ENCODE measurements around the gene POLD3.
"Not testable (repeated sequence)": the region's sequence is repeated elsewhere in the genome, so short reads cannot be mapped to it uniquely, and the experiment has no call there.

POLD3 gene

DNA sequence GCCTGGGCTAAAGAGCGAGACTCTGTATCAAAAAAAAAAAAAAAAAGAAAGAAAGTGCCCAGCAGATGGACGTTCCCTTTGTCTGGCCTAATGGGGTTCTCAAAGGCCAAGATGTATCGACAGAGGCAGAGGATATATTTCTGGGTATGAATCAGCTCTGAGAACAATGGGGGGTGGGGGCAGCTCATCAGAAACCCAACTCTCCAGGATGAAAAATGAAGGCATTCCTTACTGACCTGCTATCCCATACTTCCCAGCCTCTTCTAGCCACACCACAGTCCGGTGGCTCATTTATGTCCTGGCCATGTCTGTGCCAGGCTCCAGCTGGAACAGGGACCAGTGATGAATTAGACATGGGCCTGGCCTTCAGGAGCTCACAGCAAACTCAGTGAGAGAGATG, 15.2 kb upstream of the POLD3 start:
- H3K9me3 ChIP-seq (ENCODE audit: low read depth, low read length), result no peaks in the 10 kb centered on the region
- DNase-seq (ENCODE audit: low read depth, low spot score), result no peak
- no peak overlapping the region for H3K27ac ChIP-seq
- no peak overlapping the region for H3K4me3 ChIP-seq
- TF ChIP-seq FOXP2 (optimal IDR thresholded peaks at IDR 0.05; ENCODE audit: control extremely low read depth, extremely low read length, insufficient read depth) (no peak), EZH2 (IDR thresholded peaks at IDR 0.05) (no peak), POLR2AphosphoS5 (IDR thresholded peaks at IDR 0.05; ENCODE audit: borderline replicate concordance, low read depth, low read length) (no peak)
- no peak overlapping the region for H3K9ac ChIP-seq (ENCODE audit: insufficient read length)
- H3K36me3 ChIP-seq (ENCODE audit: insufficient read depth, low read length), result no peaks in the 10 kb centered on the region

DNA sequence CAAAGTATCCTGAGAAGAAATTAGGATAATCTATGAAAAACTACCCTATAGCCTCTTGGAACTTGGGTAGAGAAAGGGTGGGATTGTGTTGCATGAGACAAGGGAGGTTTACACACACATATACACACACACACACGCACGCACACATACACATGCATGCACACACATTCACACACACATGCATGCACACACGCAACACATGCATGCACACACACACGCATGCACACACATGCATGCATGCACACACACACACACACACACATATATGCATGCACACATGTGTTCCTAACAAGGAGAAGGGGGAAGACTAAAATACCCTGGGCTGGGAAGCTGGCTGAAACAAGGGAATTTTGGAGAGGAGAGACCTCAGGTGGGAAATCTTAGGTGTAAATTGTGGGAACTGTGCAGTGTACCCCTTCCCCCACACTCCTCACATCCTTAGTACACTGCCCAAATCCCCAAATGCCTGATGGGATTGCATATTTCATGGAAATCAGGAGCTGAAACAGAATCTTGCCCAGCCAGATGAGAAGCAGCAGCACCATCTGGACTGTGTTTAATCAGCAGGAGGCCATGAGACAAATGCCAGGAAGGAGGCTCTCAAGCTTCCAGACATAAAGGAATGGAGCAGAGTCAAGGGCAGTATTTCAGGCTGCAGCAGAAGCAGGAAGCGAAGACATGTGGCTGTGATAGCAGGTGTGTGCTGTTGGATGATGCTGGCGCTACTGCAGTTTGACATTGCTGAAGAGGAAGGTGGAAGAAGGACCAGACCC, 14.6 kb upstream of the POLD3 start:
- no peak overlapping the region for H3K4me3 ChIP-seq
- H3K9me3 ChIP-seq (ENCODE audit: low read depth, low read length), result no peaks in the 10 kb centered on the region
- no peak for DNase-seq (ENCODE audit: low read depth, low spot score)
- no peak for TF ChIP-seq EZH2 (IDR thresholded peaks at IDR 0.05)
- TF ChIP-seq POLR2AphosphoS5 (IDR thresholded peaks at IDR 0.05; ENCODE audit: borderline replicate concordance, low read depth, low read length), result no peak
- TF ChIP-seq FOXP2 (optimal IDR thresholded peaks at IDR 0.05; ENCODE audit: control extremely low read depth, extremely low read length, insufficient read depth), result no peak
- H3K36me3 ChIP-seq (ENCODE audit: insufficient read depth, low read length), result no peaks in the 10 kb centered on the region
- H3K27ac ChIP-seq, result no peak overlapping the region
- no peak overlapping the region for H3K9ac ChIP-seq (ENCODE audit: insufficient read length)

DNA sequence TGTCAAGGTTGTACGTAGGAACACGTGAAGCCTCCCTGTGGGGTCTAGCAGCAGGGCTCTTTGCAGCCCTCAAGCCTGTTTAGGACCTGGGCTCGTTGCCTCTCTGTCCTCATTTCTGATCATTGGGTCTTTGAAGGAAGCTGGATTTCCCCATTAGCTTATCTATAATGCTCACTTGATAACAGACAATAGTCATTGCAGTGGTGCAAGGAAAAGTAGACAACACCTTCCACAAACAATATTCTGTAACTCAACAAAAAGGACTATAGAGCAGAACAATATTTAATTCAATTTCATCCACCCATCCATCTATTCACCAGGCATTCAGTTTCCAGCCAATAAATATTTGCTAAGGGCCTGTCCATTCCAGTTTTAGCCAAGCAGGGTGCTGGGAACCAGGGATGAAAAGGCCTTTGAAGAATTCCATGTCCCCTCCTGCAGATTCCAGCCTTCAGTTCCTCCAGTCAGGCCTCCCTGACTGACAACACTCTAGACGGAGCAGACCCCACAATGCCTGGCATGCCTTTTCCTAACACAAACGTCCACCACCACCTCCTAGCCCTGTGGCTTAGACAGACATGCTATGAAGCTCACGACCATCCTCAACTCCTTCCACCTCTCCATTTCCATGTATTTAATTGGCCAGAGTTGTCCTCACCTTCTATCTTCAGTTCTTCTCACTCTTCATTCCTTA, 12.7 kb upstream of the POLD3 start:
- no peak for DNase-seq (ENCODE audit: low read depth, low spot score)
- H3K36me3 ChIP-seq (ENCODE audit: insufficient read depth, low read length), result no peaks in the 10 kb centered on the region
- TF ChIP-seq POLR2AphosphoS5 (IDR thresholded peaks at IDR 0.05; ENCODE audit: borderline replicate concordance, low read depth, low read length), result no peak
- no peak for TF ChIP-seq EZH2 (IDR thresholded peaks at IDR 0.05)
- no peak for TF ChIP-seq FOXP2 (optimal IDR thresholded peaks at IDR 0.05; ENCODE audit: control extremely low read depth, extremely low read length, insufficient read depth)
- H3K4me3 ChIP-seq, result no peak overlapping the region
- no peaks in the 10 kb centered on the region for H3K9me3 ChIP-seq (ENCODE audit: low read depth, low read length)
- no peak overlapping the region for H3K9ac ChIP-seq (ENCODE audit: insufficient read length)
- H3K27ac ChIP-seq, result no peak overlapping the region

DNA sequence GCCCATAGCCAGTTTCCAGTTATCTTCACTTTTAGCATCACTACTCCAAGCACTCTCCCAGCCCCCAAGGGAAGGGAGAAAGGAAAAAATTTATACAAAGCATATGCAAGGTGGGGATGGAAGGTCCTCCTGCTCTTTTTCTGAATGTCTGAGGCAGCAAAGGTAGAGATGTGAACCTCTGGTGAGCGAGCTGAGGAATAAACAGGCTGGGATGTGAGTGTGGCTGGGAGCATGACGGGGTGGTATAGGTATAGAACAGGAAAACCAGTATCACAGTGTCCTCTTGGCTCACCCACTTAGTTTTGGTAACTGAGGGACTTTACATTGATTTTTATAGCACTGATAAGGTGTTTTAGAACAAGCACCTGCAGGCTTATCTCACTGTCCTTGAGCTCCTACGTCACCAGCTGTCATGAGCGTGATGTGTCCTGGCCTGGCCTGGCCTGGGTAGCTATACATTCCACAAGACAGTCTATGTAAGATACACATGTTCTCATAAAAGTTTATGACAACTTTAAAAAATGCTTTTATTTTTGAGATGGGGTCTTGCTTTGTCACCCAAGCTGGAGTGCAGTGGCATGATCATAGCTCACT, 10.3 kb upstream of the POLD3 start:
- no peak for DNase-seq (ENCODE audit: low read depth, low spot score)

DNA sequence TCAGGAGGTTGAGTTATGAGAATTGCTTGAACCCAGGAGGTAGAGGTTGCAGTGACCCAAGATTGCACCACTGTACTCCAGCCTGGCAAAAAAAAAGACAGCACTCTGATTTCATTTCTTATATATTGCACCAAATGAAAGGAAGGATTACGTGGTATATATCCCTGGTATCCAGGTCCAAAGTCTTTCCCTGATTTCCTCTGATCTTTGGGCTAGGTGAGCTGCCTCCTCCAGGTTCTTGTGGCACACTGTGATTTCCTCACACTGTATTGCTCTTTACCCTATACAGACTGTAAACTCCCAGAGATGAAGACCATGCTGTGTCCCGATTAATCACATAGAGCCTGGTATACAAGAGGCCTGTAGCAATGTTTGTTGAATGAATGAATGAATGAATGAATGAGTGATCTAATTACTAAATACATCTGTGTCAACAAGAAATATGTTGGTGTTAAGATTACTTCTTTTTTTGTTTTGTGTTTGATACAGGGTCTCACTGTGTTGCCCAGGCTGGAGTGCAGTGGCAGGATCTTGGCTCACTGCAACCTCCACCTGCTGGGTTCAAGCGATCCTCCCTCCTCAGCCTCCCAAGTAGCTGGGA, 9.3 kb upstream of the POLD3 start:
- Histone ChIP-seq H3K9ac (ENCODE audit: insufficient read length) (no peak overlapping the region), H3K36me3 (ENCODE audit: insufficient read depth, low read length) (no peaks in the 10 kb centered on the region), H3K9me3 (ENCODE audit: low read depth, low read length) (no peaks in the 10 kb centered on the region), H3K4me3 (no peak overlapping the region), H3K27ac (no peak overlapping the region)
- no peak for TF ChIP-seq POLR2AphosphoS5 (IDR thresholded peaks at IDR 0.05; ENCODE audit: borderline replicate concordance, low read depth, low read length)
- no peak for TF ChIP-seq FOXP2 (optimal IDR thresholded peaks at IDR 0.05; ENCODE audit: control extremely low read depth, extremely low read length, insufficient read depth)
- TF ChIP-seq EZH2 (IDR thresholded peaks at IDR 0.05), result no peak
- no peak for DNase-seq (ENCODE audit: low read depth, low spot score)

More for the DNA sequence above, 10.3 kb upstream of the POLD3 start:
- Histone ChIP-seq H3K36me3 (ENCODE audit: insufficient read depth, low read length) (no peaks in the 10 kb centered on the region), H3K27ac (no peak overlapping the region), H3K9ac (ENCODE audit: insufficient read length) (no peak overlapping the region), H3K9me3 (ENCODE audit: low read depth, low read length) (no peaks in the 10 kb centered on the region), H3K4me3 (no peak overlapping the region)
- TF ChIP-seq POLR2AphosphoS5 (IDR thresholded peaks at IDR 0.05; ENCODE audit: borderline replicate concordance, low read depth, low read length) (no peak), FOXP2 (optimal IDR thresholded peaks at IDR 0.05; ENCODE audit: control extremely low read depth, extremely low read length, insufficient read depth) (no peak), EZH2 (IDR thresholded peaks at IDR 0.05) (no peak)

DNA sequence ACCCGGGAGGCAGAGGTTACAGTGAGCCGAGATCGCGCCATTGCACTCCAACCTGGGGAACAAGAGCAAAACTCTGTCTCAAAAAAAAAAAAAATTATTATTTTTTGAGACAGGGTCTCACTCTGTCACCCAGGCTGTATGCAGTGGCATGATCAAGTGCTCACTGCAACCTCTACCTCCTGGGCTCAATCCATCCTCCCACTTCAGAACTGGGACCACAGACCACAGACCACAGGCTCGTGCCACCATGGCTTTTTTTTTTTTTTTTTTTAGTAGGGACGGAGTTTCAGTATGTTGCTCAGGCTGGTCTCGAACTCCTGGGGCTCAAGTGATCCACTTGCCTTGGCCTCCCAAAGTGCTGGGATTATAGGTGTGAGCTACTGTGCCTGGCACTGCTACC, 1.9 kb upstream of the POLD3 start:
- not testable (repeated sequence) for DNase-seq (ENCODE audit: low read depth, low spot score); H3K27ac ChIP-seq; H3K4me3 ChIP-seq; H3K9ac ChIP-seq (ENCODE audit: insufficient read length); H3K9me3 ChIP-seq (ENCODE audit: low read depth, low read length)
- peaks cover 17% of the 10 kb centered on the region for H3K36me3 ChIP-seq (ENCODE audit: insufficient read depth, low read length)

DNA sequence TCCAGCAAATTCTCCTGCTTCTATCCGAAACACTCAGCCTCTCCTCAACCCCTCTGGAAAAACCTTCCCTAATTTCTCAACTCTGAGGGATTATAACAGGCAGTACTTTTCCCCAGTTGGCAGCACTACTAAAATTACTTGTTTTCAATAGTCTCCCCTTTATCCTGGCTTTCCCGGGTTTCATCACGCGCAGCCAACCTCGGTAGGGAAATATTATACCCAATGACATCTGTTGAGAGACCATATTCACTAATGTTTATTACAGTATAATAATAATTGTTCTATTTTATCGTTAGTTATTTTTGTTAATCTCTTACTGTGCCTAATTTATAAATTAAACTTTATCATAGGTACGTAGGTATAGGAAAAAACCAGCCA, 330 bp upstream of the POLD3 start:
- TF ChIP-seq POLR2AphosphoS5 (IDR thresholded peaks at IDR 0.05; ENCODE audit: borderline replicate concordance, low read depth, low read length) (no peak), FOXP2 (optimal IDR thresholded peaks at IDR 0.05; ENCODE audit: control extremely low read depth, extremely low read length, insufficient read depth) (no peak), EZH2 (IDR thresholded peaks at IDR 0.05) (no peak)
- DNase-seq (ENCODE audit: low read depth, low spot score), result no peak

DNA sequence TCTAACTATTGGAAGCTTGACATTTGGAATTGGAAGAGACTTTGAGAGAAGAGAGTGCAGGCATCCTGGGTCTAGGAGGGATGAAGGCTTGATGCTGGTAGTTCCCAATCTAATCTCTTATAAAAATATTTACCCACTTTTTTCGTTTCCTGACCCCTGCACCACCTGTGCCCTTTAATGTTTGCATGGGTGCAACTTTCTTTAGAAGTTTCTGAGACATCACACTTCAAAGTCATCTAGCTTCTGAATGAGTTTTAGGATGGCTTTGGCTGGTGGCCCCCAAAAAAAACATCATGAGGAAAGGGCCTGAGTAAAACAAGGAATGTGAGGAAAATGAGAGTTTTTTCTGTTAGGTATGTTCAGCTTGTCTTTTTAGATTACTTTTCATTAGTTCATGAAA, 1.1 kb downstream of the POLD3 start:
- peaks cover 45% of the 10 kb centered on the region for H3K36me3 ChIP-seq (ENCODE audit: insufficient read depth, low read length)
- peak overlapping the region; percentile 84 for H3K4me3 ChIP-seq
- no peak overlapping the region for H3K27ac ChIP-seq

More for the DNA sequence above, 330 bp upstream of the POLD3 start:
- H3K27ac ChIP-seq, result peak overlapping the region; percentile 19
- no peaks in the 10 kb centered on the region for H3K9me3 ChIP-seq (ENCODE audit: low read depth, low read length)
- H3K4me3 ChIP-seq, result peak overlapping the region; percentile 84
- H3K36me3 ChIP-seq (ENCODE audit: insufficient read depth, low read length), result peaks cover 31% of the 10 kb centered on the region
- H3K9ac ChIP-seq (ENCODE audit: insufficient read length), result peak overlapping the region; percentile 95

More for the DNA sequence above, 1.1 kb downstream of the POLD3 start:
- no peak for DNase-seq (ENCODE audit: low read depth, low spot score)
- peak overlapping the region; percentile 95 for H3K9ac ChIP-seq (ENCODE audit: insufficient read length)
- TF ChIP-seq EZH2 (IDR thresholded peaks at IDR 0.05) (no peak), FOXP2 (optimal IDR thresholded peaks at IDR 0.05; ENCODE audit: control extremely low read depth, extremely low read length, insufficient read depth) (no peak), POLR2AphosphoS5 (IDR thresholded peaks at IDR 0.05; ENCODE audit: borderline replicate concordance, low read depth, low read length) (no peak)
- no peaks in the 10 kb centered on the region for H3K9me3 ChIP-seq (ENCODE audit: low read depth, low read length)
